ENCODE results near the gene DUSP10. TPM values are rescaled to one million over a fixed set of nuclear protein-coding genes. Genes with fewer than 3 reads are reported as not detected.

DUSP10 gene
- 1.9 and 2.7 TPM in 2 replicates for polyA plus RNA-seq (2014; cell fraction: cytosol; rRNA removed)
- 1.8 and 2.9 TPM in 2 replicates for polyA plus RNA-seq (2014; cell fraction: nucleus; rRNA removed)

- DNase-seq (ENCODE audit: low spot score): peak; percentile 99
These were observed at the start of gene DUSP10 for GRCh38 chr1:221741703-221742554. DUSP10 (minus strand) TSS chr1:221742089; CDS start chr1:221739744, 2,345 bp downstream.

GRCh38 chr1:221788466-221788865, 46.6 kb upstream of the DUSP10 start:
- DNase-seq (ENCODE audit: low spot score): no peak

- no peak for DNase-seq (ENCODE audit: low spot score)
These were observed 44.8 kb upstream of the DUSP10 start for GRCh38 chr1:221786647-221787046.

- DNase-seq (ENCODE audit: low spot score): no peak
These were observed 42.0 kb upstream of the DUSP10 start for GRCh38 chr1:221783936-221784335.

- DNase-seq (ENCODE audit: low spot score): no peak
These were observed 41.5 kb upstream of the DUSP10 start for GRCh38 chr1:221783437-221783836.

GRCh38 chr1:221782970-221783369, 41.1 kb upstream of the DUSP10 start:
- DNase-seq (ENCODE audit: low spot score): no peak

GRCh38 chr1:221782477-221782876, 40.6 kb upstream of the DUSP10 start:
- DNase-seq (ENCODE audit: low spot score): no peak

- DNase-seq (ENCODE audit: low spot score): no peak
These were observed 39.3 kb upstream of the DUSP10 start for GRCh38 chr1:221781102-221781755.

GRCh38 chr1:221780175-221780574, 38.3 kb upstream of the DUSP10 start:
- DNase-seq (ENCODE audit: low spot score): no peak

- DNase-seq (ENCODE audit: low spot score): no peak
These were observed 37.9 kb upstream of the DUSP10 start for GRCh38 chr1:221779771-221780170.

GRCh38 chr1:221778535-221779142, 36.8 kb upstream of the DUSP10 start:
- no peak for DNase-seq (ENCODE audit: low spot score)

- DNase-seq (ENCODE audit: low spot score): no peak
These were observed 36.2 kb upstream of the DUSP10 start for GRCh38 chr1:221778125-221778524.

- no peak for DNase-seq (ENCODE audit: low spot score)
These were observed 35.7 kb upstream of the DUSP10 start for GRCh38 chr1:221777431-221778072.

- DNase-seq (ENCODE audit: low spot score): no peak
These were observed 34.8 kb upstream of the DUSP10 start for GRCh38 chr1:221776495-221777301.

GRCh38 chr1:221775206-221775605, 33.3 kb upstream of the DUSP10 start:
- no peak for DNase-seq (ENCODE audit: low spot score)

- no peak for DNase-seq (ENCODE audit: low spot score)
These were observed 32.4 kb upstream of the DUSP10 start for GRCh38 chr1:221774054-221774842.

- no peak for DNase-seq (ENCODE audit: low spot score)
These were observed 31.5 kb upstream of the DUSP10 start for GRCh38 chr1:221773383-221773782.

GRCh38 chr1:221772117-221772516, 30.2 kb upstream of the DUSP10 start:
- DNase-seq (ENCODE audit: low spot score): no peak

GRCh38 chr1:221768444-221769066, 26.7 kb upstream of the DUSP10 start:
- no peak for DNase-seq (ENCODE audit: low spot score)

GRCh38 chr1:221766210-221766609, 24.3 kb upstream of the DUSP10 start:
- no peak for DNase-seq (ENCODE audit: low spot score)
